Upper lobe of left lung (tissue), 6 donors: ENCODE results near the gene GRID1. TPM values are rescaled to one million over a fixed set of nuclear protein-coding genes. Genes with fewer than 3 reads are reported as not detected.

Experiments
- ATAC-seq, 2 donors: fragments of 200-7000 bp; cut with Tn5 transposase; one replicate each; pipeline ENCODE4 v1.9.1; 2022; ENCODE audit warnings: mild to moderate bottlenecking in 2 of 2, moderate library complexity in 2 of 2; ENCODE audit not compliant: low FRiP score in 2 of 2
- DNase-seq, 2 donors: peaks; one replicate each; pipeline ENCODE4 v3.0.0-alpha.2; 2019 to 2020
- H3K27ac ChIP-seq, 4 donors: fragments of 200-600 bp; sonication (generic); one replicate each; pipeline ENCODE4 v1.5.1; 2016 to 2019
- H3K27me3 ChIP-seq, 4 donors: fragments of 200-600 bp; sonication (generic); one replicate each; pipeline ENCODE4 v1.5.1; 2017 to 2019
- H3K36me3 ChIP-seq, 4 donors: fragments of 200-600 bp; sonication (generic); one replicate each; pipeline ENCODE4 v1.5.1; 2016 to 2019
- H3K4me1 ChIP-seq, 4 donors: fragments of 200-600 bp; sonication (generic); one replicate each; pipeline ENCODE4 v1.5.1; 2018 to 2019
- H3K4me3 ChIP-seq, 4 donors: fragments of 200-600 bp; sonication (generic); one replicate each; pipeline ENCODE4 v1.5.1; 2017 to 2019; ENCODE audit warnings: mild to moderate bottlenecking in 2 of 4, moderate library complexity in 1 of 4
- H3K9me3 ChIP-seq, 4 donors: fragments of 200-600 bp; sonication (generic); one replicate each; pipeline ENCODE4 v1.5.1; 2018 to 2019
- EP300 ChIP-seq, 4 donors: sonication (generic); formaldehyde crosslinking; IDR thresholded peaks; one replicate each; pipeline ENCODE4 v1.5.1; 2017; ENCODE audit warnings: antibody characterized with exemption in 4 of 4, control low read depth in 2 of 4
- POLR2A ChIP-seq, 4 donors: fragments of 450-650 bp; IDR thresholded peaks; one replicate each; pipeline ENCODE4 v1.5.1; 2016 to 2017; ENCODE audit warnings: antibody characterized with exemption in 4 of 4, mild to moderate bottlenecking in 2 of 4
- POLR2AphosphoS5 ChIP-seq, 2 donors: sonication (generic); formaldehyde crosslinking; IDR thresholded peaks; one replicate each; pipeline ENCODE4 v1.5.1; 2017; ENCODE audit warnings: antibody characterized with exemption in 2 of 2
- WGBS, 2 donors: methylation state at CpG; one replicate each; pipeline ENCODE4 v1.1.5; 2017 to 2018; 5-methylcytosine and 5-hydroxymethylcytosine counted together
- total RNA-seq, 6 donors: library from RNA; depleted of rRNA in 4 of 6; stranded (reverse); fragments of >200 nt in 4 of 6; gene quantifications; one replicate each; pipeline versions ENCODE4 v1.1.0 to v1.2.1, GENCODE V29; 2016 to 2021
- TF ChIP-seq, protein P1 (sequence below), 6 experiments: fragments of 450-650 bp in 4 of 6; fragments of 200-600 bp in 2 of 6; sonication (generic) in 2 of 6; IDR thresholded peaks; one replicate each; pipeline ENCODE4 v1.5.1; 2016 to 2019; ENCODE audit warnings: antibody characterized with exemption in 6 of 6
- donor health status: DM: no; HTN: no; CAD: no; lungs with moderate emphysema.
- donor health status: DM: no; HTN: yes; CAD: no; lungs with severe emphysema.

GRID1 gene
- total RNA-seq, 6 donors from 2014 or later: 1.5 to 5.2 (median 3.2) TPM

DNA sequence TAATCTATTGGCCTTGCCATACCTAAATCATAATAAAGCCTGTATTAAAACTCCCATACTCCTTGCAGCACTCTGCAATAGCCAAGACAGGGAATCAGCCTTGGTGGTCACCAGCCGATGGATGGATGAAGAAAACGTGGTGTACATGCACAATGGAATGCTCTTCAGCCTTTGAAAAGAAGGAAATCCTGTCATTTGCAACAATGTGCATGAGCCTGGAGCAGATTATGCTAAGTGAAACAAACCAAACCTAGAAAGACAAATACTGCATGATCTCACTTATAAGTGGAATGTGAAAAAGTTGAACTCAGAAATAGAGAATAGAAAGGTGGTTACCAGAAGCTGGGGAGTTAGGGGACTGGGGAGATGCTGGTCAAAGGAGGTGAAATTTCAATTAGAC is 218.5 kb downstream of the GRID1 start:
- Histone ChIP-seq H3K27me3 (no peaks in the 10 kb centered on the region), H3K27ac (no peak overlapping the region), H3K4me3 (no peak overlapping the region), H3K9me3 (no peaks in the 10 kb centered on the region), H3K4me1 (no peaks in the 10 kb centered on the region), H3K36me3 (no peaks in the 10 kb centered on the region)
- ATAC-seq (no peak), DNase-seq (no peak)
- TF ChIP-seq EP300 (IDR thresholded peaks at IDR 0.05): no peak
- TF ChIP-seq POLR2AphosphoS5 (IDR thresholded peaks at IDR 0.05): no peak
- TF ChIP-seq, protein P1, sequence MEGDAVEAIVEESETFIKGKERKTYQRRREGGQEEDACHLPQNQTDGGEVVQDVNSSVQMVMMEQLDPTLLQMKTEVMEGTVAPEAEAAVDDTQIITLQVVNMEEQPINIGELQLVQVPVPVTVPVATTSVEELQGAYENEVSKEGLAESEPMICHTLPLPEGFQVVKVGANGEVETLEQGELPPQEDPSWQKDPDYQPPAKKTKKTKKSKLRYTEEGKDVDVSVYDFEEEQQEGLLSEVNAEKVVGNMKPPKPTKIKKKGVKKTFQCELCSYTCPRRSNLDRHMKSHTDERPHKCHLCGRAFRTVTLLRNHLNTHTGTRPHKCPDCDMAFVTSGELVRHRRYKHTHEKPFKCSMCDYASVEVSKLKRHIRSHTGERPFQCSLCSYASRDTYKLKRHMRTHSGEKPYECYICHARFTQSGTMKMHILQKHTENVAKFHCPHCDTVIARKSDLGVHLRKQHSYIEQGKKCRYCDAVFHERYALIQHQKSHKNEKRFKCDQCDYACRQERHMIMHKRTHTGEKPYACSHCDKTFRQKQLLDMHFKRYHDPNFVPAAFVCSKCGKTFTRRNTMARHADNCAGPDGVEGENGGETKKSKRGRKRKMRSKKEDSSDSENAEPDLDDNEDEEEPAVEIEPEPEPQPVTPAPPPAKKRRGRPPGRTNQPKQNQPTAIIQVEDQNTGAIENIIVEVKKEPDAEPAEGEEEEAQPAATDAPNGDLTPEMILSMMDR (IDR thresholded peaks at IDR 0.05): no peak
- TF ChIP-seq POLR2A (IDR thresholded peaks at IDR 0.05): no peak
- WGBS, 2 donors: 39 to 59% methylated on average over 2 of the region's 2 CpGs

DNA sequence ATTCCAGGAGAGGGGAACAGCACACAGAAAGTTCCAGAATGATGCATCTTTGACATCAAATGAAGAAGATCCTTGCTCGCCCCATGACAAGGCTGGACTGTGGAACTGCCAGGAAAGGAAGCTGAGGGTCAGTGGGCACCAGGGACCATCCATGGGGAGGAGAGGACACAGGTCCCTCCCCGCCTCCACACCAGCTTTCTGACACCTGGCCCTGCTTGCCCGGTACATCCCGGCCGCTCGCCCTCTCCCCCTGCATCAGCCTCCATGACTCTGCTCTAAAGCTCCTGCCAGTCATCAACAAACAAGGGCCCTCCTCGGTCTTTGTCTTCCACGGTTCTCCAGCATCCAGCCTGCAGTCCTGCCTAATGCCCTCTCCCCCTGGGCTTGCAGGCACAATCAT is 222.3 kb downstream of the GRID1 start:
- Histone ChIP-seq H3K4me1 (no peaks in the 10 kb centered on the region), H3K27ac (no peak overlapping the region), H3K27me3 (no peaks in the 10 kb centered on the region), H3K36me3 (no peaks in the 10 kb centered on the region), H3K9me3 (no peaks in the 10 kb centered on the region), H3K4me3 (no peak overlapping the region)
- DNase-seq: no peak
- TF ChIP-seq POLR2AphosphoS5 (IDR thresholded peaks at IDR 0.05) (no peak), EP300 (IDR thresholded peaks at IDR 0.05) (no peak), POLR2A (IDR thresholded peaks at IDR 0.05) (no peak)
- TF ChIP-seq, protein P1 (IDR thresholded peaks at IDR 0.05): no peak
- whole genome bisulfite sequencing, 2 donors: 87 to 88% methylated on average over 8 of the region's 8 CpGs
- ATAC-seq: no peak

DNA sequence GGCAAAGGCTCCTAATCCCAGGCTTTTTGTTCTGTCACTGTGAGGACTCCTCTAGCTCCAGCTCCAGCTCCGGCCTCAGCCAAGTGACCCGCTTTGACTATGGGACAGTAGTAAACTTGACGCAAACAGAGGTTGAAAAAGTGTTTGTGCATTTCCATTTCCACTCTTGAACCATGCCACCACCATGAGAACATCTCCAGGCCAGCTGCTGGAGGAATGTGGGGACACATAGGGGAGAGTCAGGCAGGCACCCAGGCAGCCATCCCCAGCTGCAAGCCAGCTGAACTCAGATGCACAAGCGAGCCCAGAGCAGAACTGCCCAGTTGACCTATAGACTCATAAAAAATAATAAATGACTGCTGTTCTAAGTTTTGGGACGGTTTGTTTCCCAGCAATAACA is 224.7 kb downstream of the GRID1 start:
- Histone ChIP-seq H3K27me3 (no peaks in the 10 kb centered on the region), H3K27ac (no peak overlapping the region), H3K4me1 (no peaks in the 10 kb centered on the region), H3K36me3 (no peaks in the 10 kb centered on the region), H3K9me3 (no peaks in the 10 kb centered on the region), H3K4me3 (no peak overlapping the region)
- WGBS, 2 donors: 93 to 97% methylated on average over 5 of the region's 5 CpGs
- ATAC-seq: no peak
- DNase-seq: no peak
- no peak for TF ChIP-seq EP300 (IDR thresholded peaks at IDR 0.05)
- TF ChIP-seq POLR2AphosphoS5 (IDR thresholded peaks at IDR 0.05): no peak
- no peak for TF ChIP-seq POLR2A (IDR thresholded peaks at IDR 0.05)
- TF ChIP-seq, protein P1 (IDR thresholded peaks at IDR 0.05): no peak

DNA sequence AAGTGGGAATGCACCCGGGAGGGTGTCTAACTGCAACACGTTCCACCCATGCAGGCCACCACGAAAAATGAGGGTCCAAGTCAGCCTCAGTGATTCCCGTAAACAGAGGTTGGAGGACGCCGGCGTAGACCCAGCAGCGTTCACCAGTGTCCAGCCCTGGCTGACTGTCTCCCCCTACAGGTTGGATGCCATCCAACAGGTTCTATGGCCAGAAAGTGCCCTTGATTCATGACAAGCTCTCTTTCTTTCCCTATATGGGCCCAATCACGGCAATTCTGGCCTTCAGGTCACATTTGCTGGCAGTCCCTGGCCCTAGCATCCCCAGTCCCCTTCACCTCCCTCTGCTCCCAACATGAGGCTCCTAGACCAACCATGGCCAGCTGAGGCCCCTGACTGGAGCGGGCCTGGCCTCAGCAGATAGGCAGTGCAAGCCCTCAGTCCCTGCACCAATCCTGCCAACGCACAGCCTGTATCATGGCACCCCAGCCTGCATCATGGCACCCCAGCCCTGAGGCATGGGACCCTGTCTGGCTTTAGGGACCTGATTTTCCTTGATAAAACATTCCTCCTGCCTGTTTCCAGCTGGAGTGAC is 227.4 kb downstream of the GRID1 start:
- no peaks in the 10 kb centered on the region for H3K36me3 ChIP-seq
- H3K27me3 ChIP-seq: no peaks in the 10 kb centered on the region
- ATAC-seq: no peak
- 70 to 78% methylated on average over 11 of the region's 11 CpGs for WGBS, 2 donors
- H3K27ac ChIP-seq: no peak overlapping the region
- no peak overlapping the region for H3K4me3 ChIP-seq
- TF ChIP-seq EP300 (IDR thresholded peaks at IDR 0.05): no peak
- TF ChIP-seq, protein P1 (IDR thresholded peaks at IDR 0.05): peak in 3 of 6 experiments; percentile 29 to 44 (median 39)
- DNase-seq: no peak
- no peaks in the 10 kb centered on the region for H3K9me3 ChIP-seq
- H3K4me1 ChIP-seq: no peaks in the 10 kb centered on the region

DNA sequence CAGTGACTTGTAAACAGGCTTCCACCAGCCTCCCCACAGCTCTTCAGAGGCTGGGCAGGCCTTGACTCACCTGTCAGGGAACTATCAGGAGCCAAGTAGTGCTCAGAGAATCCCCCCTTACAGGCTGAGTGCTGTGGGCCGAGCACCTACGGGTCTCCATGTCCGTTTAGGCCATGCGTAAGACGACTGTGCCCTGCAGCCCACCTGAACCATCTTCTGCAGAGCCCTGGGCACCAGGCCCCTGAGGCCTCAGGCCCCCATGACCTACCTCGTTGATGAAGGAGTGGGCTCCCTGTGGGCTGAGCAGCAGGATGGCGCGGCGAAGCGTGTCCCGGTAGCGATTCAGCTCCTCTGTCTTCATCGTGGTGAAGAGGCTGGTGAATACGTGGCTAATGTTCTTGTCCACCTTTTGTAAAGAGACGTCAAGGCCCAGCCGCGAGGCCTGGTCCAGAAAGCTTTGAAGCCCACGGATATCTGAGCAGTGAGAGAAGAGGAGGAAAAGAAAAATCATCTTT is 228.0 kb downstream of the GRID1 start:
- no peaks in the 10 kb centered on the region for H3K36me3 ChIP-seq
- TF ChIP-seq EP300 (IDR thresholded peaks at IDR 0.05) (no peak), POLR2AphosphoS5 (IDR thresholded peaks at IDR 0.05) (no peak), POLR2A (IDR thresholded peaks at IDR 0.05) (no peak)
- TF ChIP-seq, protein P1 (IDR thresholded peaks at IDR 0.05): no peak
- ATAC-seq (no peak), DNase-seq (no peak)
- H3K27ac ChIP-seq: no peak overlapping the region
- H3K27me3 ChIP-seq: no peaks in the 10 kb centered on the region
- H3K4me1 ChIP-seq: no peaks in the 10 kb centered on the region
- no peak overlapping the region for H3K4me3 ChIP-seq
- no peaks in the 10 kb centered on the region for H3K9me3 ChIP-seq
- 92 to 97% methylated on average over 13 to 16 of the region's 18 CpGs for whole genome bisulfite sequencing, 2 donors
